ENCODE results near the gene DST. TPM values are rescaled to one million over a fixed set of nuclear protein-coding genes. Genes with fewer than 3 reads are reported as not detected.

DST gene
- polyA plus RNA-seq, 1 of the 3 experiments (the other 2 are of a cell fraction) = 64.3 TPM

- TF ChIP-seq EP300 (IDR thresholded peaks at IDR 0.05; ENCODE audit: borderline replicate concordance in 1 of 2, low read depth in 1 of 2, low read length in 1 of 2) = no peak
Measured at GRCh38 chr6:56575736-56576135, 67.0 kb downstream of the DST start (continued).

GRCh38 chr6:56574292-56574691 is 68.4 kb downstream of the DST start:
- H2AFZ ChIP-seq (ENCODE audit: low read depth) = no peak overlapping the region
- H3K36me3 ChIP-seq (replicated peaks in 1 of 2; ENCODE audit: control insufficient read depth in 1 of 2, insufficient read depth in 2 of 2, low read length in 1 of 2) = peaks cover 45 to 52% of the 10 kb centered on the region in 2 experiments
- no peaks in the 10 kb centered on the region for H3K9me2 ChIP-seq
- no peak for DNase-seq
- peak overlapping the region; percentile 40 to 92 for H3K27ac ChIP-seq (ENCODE audit: low read depth in 2 of 2, low read length in 1 of 2)
- CTCF ChIA-PET = interaction anchor here (1.5 to 6.3 kb wide), 3 partner anchors 20 to 205 kb away, joined by 6 to 76 read pairs (median 12); no protein-coding TSS in a partner anchor
- peaks cover 23% of the 10 kb centered on the region for H3F3A ChIP-seq (replicated peaks; ENCODE audit: insufficient read depth)
- no peak overlapping the region for H3K4me2 ChIP-seq
- TF ChIP-seq TCF12 (IDR thresholded peaks at IDR 0.05) (peak; percentile 18; the same call in 1 of the 2 replicates), RCOR1 (IDR thresholded peaks at IDR 0.05; ENCODE audit: low read length) (peak; percentile 38; the same call in 1 of the 2 replicates), EP300 (IDR thresholded peaks at IDR 0.05; ENCODE audit: borderline replicate concordance in 1 of 2, low read depth in 1 of 2, low read length in 1 of 2) (peak in 1 of 2 experiments; percentile 73; a peak in 2 of 4 replicates), REST (IDR thresholded peaks at IDR 0.05; ENCODE audit: low read depth, low read length) (no peak), YY1 (IDR thresholded peaks at IDR 0.05; ENCODE audit: low read depth) (no peak), RFX5 (IDR thresholded peaks at IDR 0.05; ENCODE audit: low read length) (no peak)
- H3K9me3 ChIP-seq = no peaks in the 10 kb centered on the region
- H3K4me1 ChIP-seq (ENCODE audit: control insufficient read depth in 1 of 2, insufficient read depth in 2 of 2, low read depth in 1 of 2, low read length in 1 of 2) = peaks cover 15 to 30% of the 10 kb centered on the region in 2 experiments; a peak in 3 of 4 replicates
- no peak overlapping the region for H3K9ac ChIP-seq
- POLR2A ChIA-PET = no interaction called here
- no peaks in the 10 kb centered on the region for H3K27me3 ChIP-seq (ENCODE audit: insufficient read depth)
- no peak overlapping the region for H3K4me3 ChIP-seq (ENCODE audit: low read depth in 2 of 2, low read length in 1 of 2)
- peaks cover 6% of the 10 kb centered on the region; the same call in 1 of the 2 replicates for H3K79me2 ChIP-seq (ENCODE audit: insufficient read depth)
- WGBS (ENCODE audit: low lambda C conversion rate) = 57% methylated on average over 2 of the region's 2 CpGs
- H4K20me1 ChIP-seq (ENCODE audit: insufficient read depth) = no peaks in the 10 kb centered on the region

GRCh38 chr6:56573624-56574023 is 69.1 kb downstream of the DST start:
- ChIA-PET POLR2A (no interaction called here), CTCF (interaction anchor here (0.9 to 6.3 kb wide), 6 partner anchors 20 to 278 kb away, joined by 3 to 76 read pairs (median 3); no protein-coding TSS in a partner anchor)
- peak overlapping the region; percentile 40 to 92 for H3K27ac ChIP-seq (ENCODE audit: low read depth in 2 of 2, low read length in 1 of 2)
- no peak overlapping the region for H3K9ac ChIP-seq
- 20% methylated on average over 2 of the region's 2 CpGs for WGBS (ENCODE audit: low lambda C conversion rate)
- H3K4me1 ChIP-seq (ENCODE audit: control insufficient read depth in 1 of 2, insufficient read depth in 2 of 2, low read depth in 1 of 2, low read length in 1 of 2) = peaks cover 14 to 30% of the 10 kb centered on the region in 2 experiments; a peak in 3 of 4 replicates
- TF ChIP-seq JUND (IDR thresholded peaks at IDR 0.05) (peak; percentile 28), TEAD4 (IDR thresholded peaks at IDR 0.05; ENCODE audit: borderline replicate concordance, insufficient read depth) (0 out of 2 replicates have a peak, but pooled peaks have one; percentile 3), TCF12 (IDR thresholded peaks at IDR 0.05) (peak; percentile 85), PBX3 (IDR thresholded peaks at IDR 0.05) (peak; percentile 81), RCOR1 (IDR thresholded peaks at IDR 0.05; ENCODE audit: low read length) (0 out of 2 replicates have a peak, but pooled peaks have one; percentile 37), EP300 (IDR thresholded peaks at IDR 0.05; ENCODE audit: borderline replicate concordance in 1 of 2, low read depth in 1 of 2, low read length in 1 of 2) (peak; percentile 7 to 79; a peak in 3 of 4 replicates), POLR2AphosphoS5 (IDR thresholded peaks at IDR 0.05; ENCODE audit: low read depth, low read length) (peak; percentile 30; the same call in 1 of the 2 replicates), RFX5 (IDR thresholded peaks at IDR 0.05; ENCODE audit: low read length) (no peak), FOSL2 (IDR thresholded peaks at IDR 0.05; ENCODE audit: borderline replicate concordance, low read depth) (no peak), EZH2phosphoT487 (IDR thresholded peaks at IDR 0.05; ENCODE audit: borderline replicate concordance, low read depth) (no peak)
- peaks cover 13% of the 10 kb centered on the region; the same call in 1 of the 2 replicates for H3K79me2 ChIP-seq (ENCODE audit: insufficient read depth)
- no peak overlapping the region for H3K4me3 ChIP-seq (ENCODE audit: low read depth in 2 of 2, low read length in 1 of 2)
- H3K9me3 ChIP-seq = no peaks in the 10 kb centered on the region
- no peaks in the 10 kb centered on the region for H4K20me1 ChIP-seq (ENCODE audit: insufficient read depth)
- DNase-seq = no peak
- peaks cover 40 to 55% of the 10 kb centered on the region in 2 experiments for H3K36me3 ChIP-seq (replicated peaks in 1 of 2; ENCODE audit: control insufficient read depth in 1 of 2, insufficient read depth in 2 of 2, low read length in 1 of 2)
- no peak overlapping the region for H2AFZ ChIP-seq (ENCODE audit: low read depth)
- H3F3A ChIP-seq (replicated peaks; ENCODE audit: insufficient read depth) = peaks cover 23% of the 10 kb centered on the region
- H3K4me2 ChIP-seq = no peak overlapping the region
- H3K27me3 ChIP-seq (ENCODE audit: insufficient read depth) = no peaks in the 10 kb centered on the region
- no peaks in the 10 kb centered on the region for H3K9me2 ChIP-seq

Measured in SK-N-SH (cell line).